Adipose tissue (tissue), 3 donors: ENCODE data around the gene OSR1. TPM values are rescaled to one million over a fixed set of nuclear protein-coding genes. Genes with fewer than 3 reads are reported as not detected.
"Not testable (repeated sequence)": the region's sequence is repeated elsewhere in the genome, so short reads cannot be mapped to it uniquely, and the experiment has no call there.

Source experiments
- H3K27ac ChIP-seq: one replicate; pipeline ENCODE4 v1.5.1; 2013; ENCODE audit warnings: low read depth, low read length
- WGBS, 3 donors: extraction: QIAGEN DNeasy Blood & Tissue Kit; methylation state at CpG; one replicate each; pipeline ENCODE4 v1.1.7; 2013; 5-methylcytosine and 5-hydroxymethylcytosine counted together
- polyA plus RNA-seq, 3 donors: library from polyadenylated mRNA; stranded (reverse); fragments of 200-250 nt; gene quantifications; one replicate each; pipeline ENCODE4 v1.2.3, GENCODE V29; 2013
- donor health status: healthy with polysubstance abuse.
- donor health status: Bipolar disorder and iron deficiency.
- donor health status: healthy.

Gene OSR1
- polyA plus RNA-seq, 3 donors = 2.7 to 24.6 (median 20.3) TPM

DNA sequence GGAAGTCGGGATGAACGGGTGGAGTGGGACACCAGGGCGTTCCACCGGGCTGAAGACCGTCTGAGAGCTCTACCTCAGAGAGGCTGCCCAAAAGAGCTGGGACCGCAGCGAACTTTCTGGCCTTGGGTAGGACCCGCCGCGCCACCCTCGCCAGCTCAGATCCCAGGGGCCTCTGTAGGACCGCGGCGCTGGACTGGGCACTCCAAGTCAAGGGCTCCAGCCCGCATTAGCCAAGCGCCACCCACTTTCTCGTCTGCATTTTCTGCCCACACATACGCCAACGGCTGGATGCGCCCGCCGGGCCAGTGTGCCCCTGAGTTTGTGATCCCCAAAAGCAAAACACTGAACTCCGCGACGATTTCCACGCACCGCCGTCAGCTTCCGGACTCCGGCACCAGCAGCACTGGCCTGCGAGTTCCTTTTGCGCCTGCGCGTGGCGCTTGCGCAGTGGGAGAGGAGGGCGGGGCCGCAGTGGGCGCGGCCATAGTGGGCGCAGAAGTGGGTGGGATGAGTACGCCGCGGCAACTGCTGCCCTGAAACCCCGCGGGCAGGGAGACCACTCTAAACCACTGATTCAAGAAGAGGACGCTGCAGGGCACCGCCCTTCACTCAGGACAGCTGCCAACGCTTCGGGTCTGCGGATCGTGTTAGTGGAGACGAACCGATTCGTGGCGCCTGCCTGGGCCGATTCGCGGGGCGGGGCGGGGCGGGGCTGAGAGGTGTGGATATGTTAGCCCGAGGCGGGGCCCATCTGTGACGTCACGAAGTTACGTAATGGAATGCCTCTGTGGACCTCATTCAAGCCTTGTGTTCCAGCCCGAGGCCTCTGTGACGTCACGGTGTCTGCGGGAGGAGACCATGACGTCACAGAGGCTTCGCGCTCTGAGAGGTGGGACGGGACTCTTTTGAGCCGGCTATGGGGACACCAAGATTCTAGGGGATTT, 10.5 kb downstream of the OSR1 start:
- 1 to 2% (median 2%) methylated on average over 75 to 76 of the region's 76 CpGs for WGBS, 3 donors
- peak overlapping the region; percentile 23 for H3K27ac ChIP-seq

DNA sequence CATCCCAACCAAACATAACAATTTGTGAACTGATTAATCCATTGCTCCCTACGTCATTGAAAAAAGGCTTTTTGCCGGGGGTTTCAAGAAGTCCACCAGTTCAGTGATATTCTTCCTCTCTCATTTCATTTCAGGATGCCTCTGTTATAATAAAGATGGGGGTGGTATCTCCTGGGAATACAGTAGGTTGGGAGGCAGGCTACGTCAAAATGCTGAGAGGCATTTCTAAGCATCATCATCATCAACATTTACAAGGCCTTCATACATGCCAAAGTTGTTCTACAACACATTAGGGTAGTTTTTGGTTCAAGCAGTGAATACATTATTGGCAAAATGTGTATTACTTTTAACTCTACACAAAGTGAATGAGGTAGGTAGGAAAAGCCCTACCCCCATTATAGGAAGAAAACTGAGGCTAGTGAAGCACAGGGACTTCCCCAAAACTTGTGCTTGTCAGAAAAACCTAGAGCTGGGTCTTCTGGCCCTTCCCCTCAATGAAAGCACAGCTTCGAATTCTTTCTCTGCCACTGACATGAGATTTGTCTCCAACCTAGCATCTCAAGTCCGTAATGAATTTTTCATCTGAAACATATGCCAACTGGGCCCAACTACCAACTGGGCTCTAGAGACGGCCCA, 11.3 kb downstream of the OSR1 start:
- H3K27ac ChIP-seq = no peak overlapping the region
- 35 to 41% (median 40%) methylated on average over 6 of the region's 6 CpGs for WGBS, 3 donors

DNA sequence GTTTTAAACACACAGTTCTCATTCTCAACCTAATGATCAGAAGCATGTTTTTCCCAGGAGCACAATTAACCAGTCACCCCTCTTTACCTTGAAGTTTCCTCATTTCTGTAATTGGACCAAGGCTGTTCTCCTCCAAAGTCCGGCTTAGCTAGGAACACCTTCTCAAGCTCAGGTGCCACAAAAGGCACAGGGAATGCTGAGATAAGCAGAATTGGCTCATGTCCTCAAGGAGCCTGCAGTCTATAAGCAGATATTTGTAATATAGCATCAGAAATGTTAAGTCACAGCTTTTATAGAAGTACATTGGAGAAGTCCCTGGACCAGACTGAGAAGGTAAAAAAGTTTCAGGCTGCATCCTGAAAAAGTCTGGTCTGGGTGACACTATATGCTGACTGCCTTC, 20.7 kb downstream of the OSR1 start:
- no peak overlapping the region for H3K27ac ChIP-seq
- 93 to 100% (median 97%) methylated on average over 1 of the region's 1 CpG for WGBS, 3 donors

DNA sequence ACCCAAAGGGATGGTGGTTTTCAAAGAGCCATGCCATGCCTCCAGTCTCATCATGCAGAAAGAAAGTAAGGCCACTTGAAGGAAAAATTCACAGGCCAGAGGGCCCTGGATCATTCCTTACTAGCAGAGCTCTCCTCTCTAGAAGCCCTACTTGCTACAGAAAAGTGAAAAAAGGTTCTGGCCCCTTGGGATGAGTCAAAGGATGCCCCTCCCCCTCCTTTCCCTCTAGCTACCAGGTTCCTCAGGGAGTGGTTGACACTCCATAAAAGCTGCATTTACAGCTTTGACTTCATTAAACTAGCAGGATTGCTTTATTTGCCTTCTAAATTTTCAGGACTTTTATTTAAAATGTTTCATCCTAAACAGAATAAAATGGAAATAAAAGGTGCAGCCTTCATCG, 21.2 kb downstream of the OSR1 start:
- H3K27ac ChIP-seq = no peak overlapping the region
- 96 to 100% (median 96%) methylated on average over 1 of the region's 1 CpG for WGBS, 3 donors

DNA sequence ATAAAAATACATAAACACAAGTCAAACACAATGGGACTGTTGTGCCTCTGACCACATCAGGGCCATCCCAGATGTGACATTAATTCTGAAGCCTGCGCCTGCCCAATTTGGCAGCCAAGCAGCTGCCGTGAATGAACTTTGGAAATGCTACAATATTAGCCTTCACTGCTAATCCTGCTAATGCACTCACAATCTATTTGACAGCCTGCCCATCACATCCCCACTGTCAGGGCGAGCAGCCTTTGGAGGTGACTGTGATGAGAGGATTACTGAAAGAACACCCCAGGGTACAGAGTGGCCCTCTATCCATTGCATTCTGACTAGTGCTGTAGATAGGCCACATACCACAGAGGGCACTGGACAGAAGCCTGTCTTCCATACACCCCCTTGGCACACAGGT, 21.6 kb downstream of the OSR1 start:
- 82 to 89% (median 83%) methylated on average over 3 of the region's 3 CpGs for WGBS, 3 donors
- H3K27ac ChIP-seq = no peak overlapping the region

DNA sequence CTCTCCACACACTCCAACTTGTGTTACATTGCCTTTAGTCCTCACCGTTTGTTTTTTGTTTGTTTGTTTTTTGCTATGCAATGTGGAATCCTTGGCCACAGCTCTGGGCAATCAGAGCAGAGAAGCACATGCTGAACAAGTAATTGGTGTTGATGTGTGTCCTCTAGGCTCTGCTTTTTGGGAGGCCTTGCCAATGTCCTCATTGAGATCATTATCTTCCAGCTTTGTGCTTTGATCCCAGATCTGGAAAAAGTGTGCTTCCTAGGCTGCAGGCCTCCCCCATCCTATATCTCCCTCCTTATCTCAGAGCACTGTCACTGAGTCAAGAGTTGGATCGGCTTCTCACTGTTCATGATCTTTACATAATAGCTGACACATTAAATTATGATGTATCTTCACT, 25.9 kb downstream of the OSR1 start:
- 56 to 63% (median 60%) methylated on average over 2 of the region's 2 CpGs for WGBS, 3 donors
- no peak overlapping the region for H3K27ac ChIP-seq

DNA sequence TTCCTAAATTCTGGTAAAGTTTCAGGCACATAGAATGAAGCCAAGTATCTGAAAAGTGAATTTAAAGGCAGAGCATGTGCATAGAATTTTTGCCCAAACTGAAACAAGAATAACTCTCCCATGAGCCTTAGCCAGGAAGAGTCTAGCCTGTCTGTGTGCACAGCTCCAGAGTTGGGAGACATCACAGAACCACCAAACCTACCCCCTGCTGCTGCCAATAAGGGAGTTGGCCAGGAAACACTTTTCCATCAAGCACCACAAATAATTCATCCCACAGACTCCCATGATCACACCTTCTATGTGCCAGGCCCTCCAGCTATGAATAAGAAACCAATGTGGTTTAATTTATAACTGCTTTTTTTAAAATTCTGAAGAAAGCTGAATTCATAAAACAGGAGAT, 27.0 kb downstream of the OSR1 start:
- H3K27ac ChIP-seq = no peak overlapping the region

DNA sequence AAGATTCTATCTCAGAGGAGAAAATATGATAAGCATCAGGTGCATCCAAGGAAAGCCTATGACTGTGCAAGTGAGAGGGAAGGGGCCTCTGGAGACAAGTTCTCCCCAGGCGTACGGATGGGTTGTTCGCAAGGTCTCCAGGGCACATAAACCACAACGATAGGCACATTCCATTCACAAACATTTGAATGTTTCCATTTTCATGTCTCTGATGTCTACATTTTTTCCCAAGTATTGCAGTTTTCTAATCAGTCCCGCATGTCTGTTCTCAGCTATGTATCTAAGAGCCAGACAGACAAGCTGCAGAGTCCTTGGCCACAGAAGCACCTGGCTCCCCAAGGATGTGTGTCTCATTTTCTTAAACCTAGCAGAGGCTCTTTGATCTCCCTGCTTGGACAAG, 28.0 kb downstream of the OSR1 start:
- H3K27ac ChIP-seq = no peak overlapping the region
- WGBS, 3 donors = 92% methylated on average over 5 of the region's 5 CpGs

DNA sequence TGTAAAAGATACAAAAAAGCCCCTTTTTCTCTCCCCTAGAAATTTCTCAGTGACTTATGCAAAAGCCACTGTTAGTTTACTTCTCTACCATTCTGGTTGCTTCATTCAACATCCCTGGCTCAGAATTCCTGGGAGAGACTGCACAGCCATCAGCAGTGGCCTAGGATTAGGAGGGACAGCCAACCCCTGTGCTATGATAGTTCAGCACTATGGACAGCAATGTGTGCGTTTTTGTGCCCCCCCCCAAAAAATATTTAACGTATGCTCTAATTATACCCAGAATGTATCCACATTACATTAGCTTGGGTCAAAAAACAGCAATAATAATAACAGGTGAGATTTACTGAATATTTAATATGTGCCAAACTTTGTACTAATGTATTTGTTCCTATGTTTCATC, 29.0 kb downstream of the OSR1 start:
- WGBS, 3 donors = 46 to 51% (median 51%) methylated on average over 2 of the region's 2 CpGs
- H3K27ac ChIP-seq = no peak overlapping the region

DNA sequence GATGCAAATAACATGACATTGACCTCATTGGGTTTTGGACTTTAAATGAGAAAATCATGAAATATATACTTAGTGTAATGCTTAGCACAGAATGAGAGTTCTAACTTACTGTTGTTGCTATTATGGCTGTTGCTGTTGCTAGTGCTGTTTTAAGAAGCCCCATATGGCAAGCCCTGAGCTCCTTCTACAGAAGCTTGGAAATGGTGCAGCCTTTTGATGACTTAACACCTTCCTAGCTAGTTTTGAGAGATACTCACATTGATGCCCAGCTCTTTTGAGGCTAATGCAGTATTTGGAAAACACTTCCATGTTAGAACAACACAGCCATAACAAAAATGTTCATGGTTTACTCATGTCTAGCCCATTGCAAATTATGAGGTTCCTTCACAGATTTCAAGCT, 30.9 kb downstream of the OSR1 start:
- no peak overlapping the region for H3K27ac ChIP-seq

DNA sequence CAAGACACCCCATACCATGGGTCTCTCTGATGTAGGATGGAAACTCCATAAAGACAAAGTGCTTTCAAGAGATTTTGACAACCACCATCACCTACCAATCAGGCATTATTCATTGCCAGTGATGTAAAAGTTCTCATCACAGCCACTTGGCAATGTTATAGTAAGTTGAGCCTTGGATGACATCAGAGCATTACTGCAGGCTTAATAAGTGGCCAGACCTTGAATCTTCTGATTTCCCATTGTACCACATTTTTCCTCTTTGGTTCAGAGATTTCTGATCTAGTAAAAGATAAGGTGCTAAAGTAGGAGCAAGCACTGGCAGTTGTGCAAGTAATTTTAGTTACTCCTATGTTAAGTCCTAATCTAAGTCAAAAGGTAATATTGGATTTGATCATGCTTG, 36.5 kb downstream of the OSR1 start:
- H3K27ac ChIP-seq = no peak overlapping the region

DNA sequence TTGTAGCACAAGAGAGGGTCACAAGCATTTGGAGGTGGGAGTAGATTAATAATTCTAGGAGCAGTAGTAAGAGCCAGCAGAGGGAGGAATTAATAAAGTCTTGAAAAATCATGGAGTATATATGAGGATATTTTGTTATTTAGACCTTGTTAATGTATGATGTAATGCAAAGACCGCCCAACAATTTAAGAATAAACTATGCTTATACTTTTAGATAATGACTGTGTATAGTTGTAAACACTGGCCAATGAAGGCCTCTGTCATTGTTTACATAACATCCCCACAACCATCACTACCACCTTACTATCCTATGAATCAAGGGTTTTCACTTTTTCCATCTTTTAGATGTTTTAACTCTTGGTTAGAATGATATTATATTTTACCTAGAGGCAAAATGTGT, 37.6 kb downstream of the OSR1 start:
- H3K27ac ChIP-seq = no peak overlapping the region
- WGBS, 3 donors = 97 to 100% (median 98%) methylated on average over 1 of the region's 1 CpG

DNA sequence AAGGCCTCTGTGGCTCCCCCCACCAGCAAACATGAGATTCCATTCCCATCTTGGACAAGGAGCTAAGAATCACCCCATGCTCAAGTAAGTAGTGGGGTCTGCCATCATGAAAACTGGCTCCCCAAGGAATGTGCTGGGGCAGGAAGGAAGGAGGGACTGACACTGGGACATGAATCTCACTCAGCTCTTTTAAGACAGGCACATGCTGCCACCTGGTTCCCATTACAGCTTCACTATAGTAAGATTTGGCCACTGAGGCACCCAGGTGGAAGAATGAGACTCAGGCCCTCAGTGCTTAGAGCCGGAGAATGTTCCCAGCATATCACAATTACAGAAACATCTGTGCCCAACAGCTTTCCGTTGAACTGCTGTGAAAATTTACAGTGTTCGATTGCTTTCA, 38.7 kb downstream of the OSR1 start:
- H3K27ac ChIP-seq = no peak overlapping the region
- 29 to 81% (median 54%) methylated on average over 3 of the region's 3 CpGs for WGBS, 3 donors

DNA sequence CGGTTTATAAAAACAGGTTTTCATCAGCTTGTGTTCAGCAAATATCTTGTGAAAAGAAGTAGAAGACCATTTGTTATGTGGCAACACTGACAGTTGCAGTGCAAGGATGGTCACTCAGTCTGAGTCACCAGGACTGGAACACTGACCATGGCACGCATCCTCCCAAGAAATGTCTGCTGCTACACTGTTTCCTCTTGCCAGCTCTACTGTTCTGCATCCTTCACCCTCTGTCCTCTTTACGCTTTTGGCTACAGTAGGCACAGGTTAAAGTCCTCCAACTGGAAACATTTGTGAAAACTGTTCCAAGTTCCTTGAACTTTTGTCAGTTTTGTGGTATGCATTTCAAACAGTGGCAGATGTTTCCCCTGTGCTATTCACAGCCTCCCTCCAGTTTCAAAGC, 39.4 kb downstream of the OSR1 start:
- no peak overlapping the region for H3K27ac ChIP-seq
- WGBS, 3 donors = 88 to 100% (median 94%) methylated on average over 3 of the region's 3 CpGs

DNA sequence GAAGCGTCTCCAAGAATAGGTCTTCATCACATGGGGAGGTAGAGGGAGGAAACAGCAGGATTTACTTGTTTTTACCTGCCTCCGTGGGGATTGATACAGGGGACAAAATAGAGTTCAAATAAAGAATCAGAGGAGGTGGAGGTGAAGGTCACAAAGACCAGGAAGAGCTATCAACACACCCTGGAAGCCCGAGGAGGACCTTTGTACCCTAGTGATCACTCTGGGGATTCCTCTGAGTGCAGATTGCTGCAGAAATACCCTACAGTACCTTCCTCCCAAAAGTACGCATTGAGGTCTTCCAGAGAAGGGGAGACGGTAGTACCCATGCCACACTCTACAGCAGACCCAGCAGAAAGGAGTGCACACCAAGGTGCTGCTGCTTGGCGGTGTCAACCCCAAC, 44.9 kb downstream of the OSR1 start:
- 87 to 95% (median 91%) methylated on average over 6 of the region's 6 CpGs for WGBS, 3 donors

DNA sequence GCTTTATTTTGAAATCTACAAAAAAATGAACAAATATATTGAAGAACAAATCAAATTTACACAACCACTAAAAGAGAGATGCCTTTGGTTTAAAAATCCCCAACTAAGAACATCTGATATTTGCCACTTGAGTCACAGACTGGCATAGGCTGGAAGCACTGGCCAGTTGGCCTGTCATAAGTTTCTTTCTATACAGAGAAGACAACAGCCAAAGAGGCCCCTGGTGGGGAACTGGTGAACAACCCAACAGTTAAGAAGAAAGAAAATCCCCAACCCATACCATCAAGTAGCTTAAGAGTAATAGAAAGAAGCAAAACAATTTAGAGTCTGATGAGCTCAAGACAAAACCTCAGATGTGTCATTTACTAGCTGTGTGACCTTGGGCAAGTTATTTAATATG, 45.5 kb downstream of the OSR1 start:
- no peak overlapping the region for H3K27ac ChIP-seq

More for the DNA sequence above, 44.9 kb downstream of the OSR1 start:
- H3K27ac ChIP-seq = no peak overlapping the region

DNA sequence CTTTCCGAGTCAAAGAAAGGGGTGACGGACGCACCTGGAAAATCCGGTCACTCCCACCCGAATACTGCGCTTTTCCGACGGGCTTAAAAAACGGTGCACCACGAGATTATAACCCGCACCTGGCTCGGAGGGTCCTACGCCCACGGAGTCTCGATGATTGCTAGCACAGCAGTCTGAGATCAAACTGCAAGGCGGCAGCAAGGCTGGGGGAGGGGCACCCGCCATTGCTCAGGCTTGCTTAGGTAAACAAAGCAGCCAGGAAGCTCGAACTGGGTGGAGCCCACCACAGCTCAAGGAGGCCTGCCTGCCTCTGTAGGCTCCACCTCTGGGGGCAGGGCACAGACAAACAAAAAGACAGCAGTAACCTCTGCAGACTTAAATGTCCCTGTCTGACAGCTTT, 52.4 kb downstream of the OSR1 start:
- WGBS, 3 donors = 78 to 80% (median 79%) methylated on average over 15 to 17 of the region's 18 CpGs
- H3K27ac ChIP-seq = not testable (repeated sequence)

DNA sequence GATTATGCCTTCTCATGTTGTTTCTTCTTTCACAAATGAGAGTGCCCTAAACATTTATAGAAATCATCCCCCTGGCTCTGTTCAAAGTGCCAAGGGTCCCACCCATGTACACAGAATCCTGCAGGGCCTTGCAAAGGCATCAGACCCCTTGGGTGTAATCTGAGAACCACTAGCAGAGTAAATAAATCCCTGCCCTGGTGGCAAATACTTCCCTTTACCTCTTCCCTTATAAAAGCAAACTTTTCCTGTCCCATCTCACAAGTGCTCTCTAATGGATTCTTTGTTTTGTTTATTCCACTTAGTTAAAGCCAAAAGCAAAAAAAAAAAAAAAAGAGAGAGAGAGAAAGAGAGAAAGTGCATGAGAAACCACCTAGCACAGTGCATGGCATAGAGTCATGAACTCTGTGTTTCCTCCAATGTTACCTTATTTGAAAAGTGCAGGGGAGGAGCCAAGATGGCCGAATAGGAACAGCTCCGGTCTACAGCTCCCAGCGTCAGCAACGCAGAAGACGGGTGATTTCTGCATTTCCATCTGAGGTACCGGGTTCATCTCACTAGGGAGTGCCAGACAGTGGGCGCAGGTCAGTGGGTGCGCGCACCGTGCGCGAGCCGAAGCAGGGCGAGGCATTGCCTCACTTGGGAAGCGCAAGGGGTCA, 52.9 kb downstream of the OSR1 start:
- WGBS, 3 donors = 90 to 91% (median 91%) methylated on average over 5 to 7 of the region's 15 CpGs
- not testable (repeated sequence) for H3K27ac ChIP-seq

DNA sequence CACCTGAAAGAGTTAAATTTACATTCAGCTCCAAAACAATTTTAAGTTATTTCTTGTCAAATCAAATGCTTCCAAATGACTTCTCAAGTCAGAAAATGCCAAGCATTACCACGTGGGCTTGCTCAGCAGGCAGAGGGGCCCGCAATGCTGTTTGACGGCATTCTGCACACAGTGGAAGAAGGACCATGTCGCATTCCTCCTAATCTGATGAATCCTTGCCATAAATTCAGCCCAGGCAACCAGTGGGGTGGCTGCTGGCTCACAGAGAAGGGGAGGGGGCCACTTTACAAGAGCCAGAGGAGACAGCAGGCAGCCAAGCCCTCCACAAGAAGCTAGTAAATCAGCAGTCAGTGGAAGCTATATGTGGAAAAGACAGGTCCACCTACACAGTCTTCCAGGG, 56.7 kb downstream of the OSR1 start:
- H3K27ac ChIP-seq = no peak overlapping the region
- 76 to 90% (median 87%) methylated on average over 4 of the region's 4 CpGs for WGBS, 3 donors
